CD4-positive, alpha-beta T cell treated with Interleukin-21 for 1 hour (primary cell): ENCODE measurements around the gene PJVK.

Experiments
- DNase-seq: peaks from one replicate; pipeline ENCODE4 v3.0.0-alpha.2; 2020

The PJVK gene

DNA sequence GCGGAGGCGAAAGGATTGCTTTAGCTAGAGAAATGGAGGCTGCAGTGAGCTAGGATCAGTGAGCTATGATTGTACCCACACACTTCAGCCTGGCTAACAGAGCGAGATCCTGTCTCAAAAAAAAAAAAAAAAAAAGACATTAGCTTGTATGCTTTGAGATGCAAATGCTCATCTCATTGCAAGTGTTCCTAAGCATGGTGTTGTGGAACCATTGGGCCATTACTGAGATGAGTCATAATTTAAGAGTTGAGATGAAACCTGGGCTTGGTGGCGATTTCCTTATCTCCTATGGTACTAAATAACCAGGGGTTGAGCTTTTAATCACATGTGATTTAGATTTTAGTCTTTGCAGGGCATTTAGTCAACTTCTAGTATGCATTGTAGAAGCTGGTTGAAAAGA, 31.3 kb downstream of the PJVK start:
- no peak for DNase-seq

DNA sequence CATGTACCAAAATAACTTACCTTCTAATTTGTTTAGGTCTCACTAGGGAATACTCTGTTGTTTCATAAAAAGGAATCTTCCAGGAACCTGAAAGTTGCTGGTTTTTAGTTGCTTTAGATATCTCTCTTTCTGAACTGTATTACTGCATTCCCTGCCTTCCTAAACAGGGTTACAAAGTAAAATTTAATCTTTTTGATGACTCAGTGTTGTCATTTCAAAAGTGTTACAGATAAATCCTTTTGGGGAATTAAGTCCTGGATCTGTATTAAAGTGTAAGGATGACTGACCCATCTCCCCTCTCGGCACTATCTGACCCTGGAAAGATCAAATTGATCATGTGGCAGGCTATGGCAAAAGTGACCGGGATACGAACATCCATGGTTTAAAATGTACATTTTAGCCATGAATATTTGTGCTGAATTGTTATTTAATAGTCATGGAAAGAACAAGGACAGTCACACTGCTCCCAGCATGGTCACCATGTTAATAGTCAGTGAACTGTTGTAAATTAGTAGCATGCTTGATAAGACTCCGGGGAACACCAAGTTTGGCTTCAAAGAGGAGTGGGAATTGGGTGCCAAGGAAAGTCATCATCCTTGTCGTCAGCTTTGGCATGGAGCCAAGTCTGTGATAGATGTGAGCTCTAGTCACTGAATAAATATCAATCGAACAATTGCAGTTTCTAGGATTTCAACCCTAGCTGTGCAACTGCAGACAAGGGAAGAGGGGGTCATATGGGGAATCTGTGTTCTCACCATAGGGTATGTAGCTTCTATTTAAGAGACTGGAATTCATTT, 33.3 kb downstream of the PJVK start:
- DNase-seq, result no peak

DNA sequence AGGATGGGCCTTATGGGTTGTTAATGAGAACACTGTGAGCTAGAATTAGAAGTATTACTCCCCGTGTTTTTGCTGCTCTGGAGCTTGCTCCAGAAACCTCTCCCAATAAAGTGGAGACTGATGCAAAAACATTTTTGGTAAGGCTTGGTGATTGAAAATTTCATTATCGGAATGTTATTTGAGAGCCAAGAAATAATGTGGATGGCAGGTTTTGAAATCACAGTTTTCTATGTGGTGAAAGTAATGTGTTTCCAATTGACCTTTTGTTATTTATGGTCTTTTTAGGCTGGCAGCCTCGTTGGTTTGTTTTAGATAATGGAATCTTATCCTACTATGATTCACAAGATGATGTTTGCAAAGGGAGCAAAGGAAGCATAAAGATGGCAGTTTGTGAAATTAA, 34.2 kb downstream of the PJVK start:
- no peak for DNase-seq

DNA sequence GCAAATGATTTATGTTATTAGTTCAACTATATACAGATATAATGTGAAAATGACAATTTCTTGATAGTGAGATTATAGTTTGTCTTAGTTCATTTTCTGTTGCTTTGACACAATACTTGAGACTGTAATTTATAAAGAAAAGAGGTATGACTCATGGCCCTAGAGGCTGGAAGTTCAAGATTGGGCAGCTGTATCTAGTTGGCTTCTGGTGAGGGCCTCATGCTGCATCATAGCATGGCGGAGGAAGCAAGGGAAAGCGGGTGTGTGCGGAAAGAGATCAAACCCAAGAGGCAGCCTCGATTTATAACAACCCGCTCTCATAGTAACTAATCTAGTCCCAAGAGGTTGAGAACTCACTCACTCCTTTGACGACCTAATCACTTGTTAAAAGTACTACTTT, 40.4 kb downstream of the PJVK start:
- DNase-seq, result no peak

DNA sequence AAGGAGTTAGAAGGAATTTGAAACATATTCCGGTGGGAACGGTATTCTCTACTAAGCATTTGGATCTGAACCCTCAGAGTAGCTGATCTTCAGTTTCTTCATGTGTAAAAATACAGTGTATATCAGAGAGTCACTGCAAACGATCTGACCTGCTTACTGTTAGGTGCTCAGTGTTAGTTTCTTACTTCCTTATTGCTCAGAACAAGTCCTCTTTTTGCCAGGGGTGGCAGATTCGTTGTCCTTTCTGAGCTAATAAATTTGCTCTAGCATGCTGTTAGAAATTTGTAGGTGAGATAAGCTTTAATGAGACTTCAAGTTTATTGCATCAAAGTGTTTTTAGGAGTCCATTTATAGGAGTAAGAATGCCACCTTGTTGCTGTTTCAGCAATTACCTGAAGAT, 44.9 kb downstream of the PJVK start:
- DNase-seq, result no peak

DNA sequence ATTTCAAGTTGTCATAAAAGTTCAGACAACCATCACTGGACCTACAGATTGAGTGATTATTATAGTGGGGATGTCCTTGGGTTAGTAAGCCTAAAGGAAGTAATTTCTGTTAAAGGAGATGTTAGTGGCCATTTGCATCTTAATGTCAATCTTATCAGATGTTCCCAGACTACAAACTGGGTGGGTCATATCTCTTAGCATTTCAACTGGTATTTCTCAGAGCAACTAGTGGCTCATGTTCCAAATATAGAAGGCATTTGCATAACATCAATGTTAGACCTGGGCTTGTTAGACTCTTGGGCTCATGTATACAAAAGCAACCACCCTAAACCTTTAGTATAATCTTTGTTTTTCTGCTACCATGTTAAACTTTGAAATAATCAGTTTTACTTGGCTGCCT, 47.0 kb downstream of the PJVK start:
- DNase-seq, result no peak

DNA sequence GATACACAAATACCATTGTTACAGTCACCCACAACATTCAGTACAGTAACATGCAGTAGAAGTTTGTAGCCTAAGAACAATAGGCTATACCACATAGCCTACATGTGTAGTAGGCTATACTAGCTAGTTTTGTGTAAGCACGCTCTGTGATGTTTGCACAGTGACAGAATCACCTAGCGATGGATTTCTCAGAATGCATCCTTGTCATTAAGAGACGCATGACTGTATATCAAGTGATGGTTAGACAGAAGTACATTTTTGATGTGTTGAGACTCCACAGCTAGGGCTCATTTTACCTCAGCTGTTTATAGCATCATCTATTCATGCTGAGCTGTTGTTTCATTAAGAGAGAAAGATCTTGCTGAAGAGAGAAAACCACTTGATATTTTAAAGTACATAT, 48.5 kb downstream of the PJVK start:
- no peak for DNase-seq

DNA sequence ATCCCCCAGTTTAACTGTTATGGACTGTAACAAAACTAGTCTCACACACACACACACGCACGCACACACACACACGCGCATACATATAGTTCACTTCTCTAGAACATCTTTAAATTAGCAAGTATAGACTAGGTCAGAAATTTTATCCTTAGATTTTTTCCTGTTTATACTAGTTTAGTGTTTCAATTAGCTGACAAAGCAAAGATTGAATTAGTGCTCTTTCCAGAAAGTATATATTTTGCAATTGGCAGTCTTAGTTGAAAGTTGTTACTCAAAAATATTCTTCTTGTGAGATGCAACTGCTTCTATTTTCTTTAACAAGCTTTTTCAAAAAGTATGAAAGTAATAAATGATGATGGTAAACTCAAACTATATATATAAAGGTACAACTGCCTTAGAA, 51.6 kb downstream of the PJVK start:
- DNase-seq, result no peak

DNA sequence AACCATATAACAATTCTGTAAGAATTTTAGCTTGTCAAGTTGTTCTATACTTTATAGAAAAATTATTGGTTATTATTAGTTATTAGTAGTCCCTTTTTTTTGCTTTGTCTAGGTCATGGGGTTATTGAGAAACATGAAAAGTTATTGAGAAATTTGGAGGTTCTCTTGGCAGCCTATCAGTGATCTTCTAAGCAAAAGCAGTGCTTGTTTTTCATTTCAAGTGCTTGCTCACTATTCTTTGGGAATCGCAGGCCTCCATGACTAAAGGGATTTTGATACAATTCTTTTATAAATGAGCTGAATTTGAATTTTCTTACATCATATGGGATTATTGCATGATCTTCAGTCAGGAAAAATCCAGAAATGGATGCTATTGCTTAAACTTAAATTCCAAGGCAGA, 54.9 kb downstream of the PJVK start:
- DNase-seq, result no peak

DNA sequence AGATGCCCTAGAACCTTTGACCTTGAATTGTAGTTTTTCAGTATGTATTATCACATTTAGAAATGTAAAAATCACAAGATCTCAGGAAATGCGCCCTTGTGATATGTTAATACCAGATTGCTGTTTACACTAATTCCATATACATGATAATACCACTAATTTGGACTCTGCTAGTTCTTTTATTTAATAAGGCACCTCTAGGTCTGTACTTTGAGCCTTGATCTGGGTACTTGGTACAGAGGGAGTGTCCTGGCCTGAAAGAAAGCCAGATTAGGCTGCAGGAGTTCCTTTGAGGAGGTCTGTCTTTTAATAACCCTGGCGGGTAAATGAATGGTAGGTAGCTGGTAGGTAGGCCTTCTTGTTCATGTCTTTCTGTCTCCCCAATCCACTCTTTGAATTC, 55.3 kb downstream of the PJVK start:
- DNase-seq, result no peak

DNA sequence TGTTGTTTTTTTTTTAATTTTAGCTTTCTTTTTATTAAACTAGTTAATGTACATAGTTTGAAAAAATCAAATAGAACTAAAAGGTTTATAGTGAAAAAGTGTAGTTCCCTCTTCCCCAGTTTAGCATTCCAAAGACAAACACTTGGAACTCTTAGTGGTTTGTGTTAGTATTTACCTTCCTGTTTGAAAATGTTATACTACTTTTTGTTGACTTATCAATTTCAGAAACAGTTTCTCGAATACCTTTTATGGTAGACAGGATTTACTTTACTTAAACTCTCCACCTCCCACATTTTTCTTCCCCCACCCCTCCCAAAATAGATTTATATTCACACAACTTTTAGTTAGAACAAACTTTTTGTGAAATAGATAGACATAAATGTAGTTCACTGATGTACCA, 55.8 kb downstream of the PJVK start:
- no peak for DNase-seq

DNA sequence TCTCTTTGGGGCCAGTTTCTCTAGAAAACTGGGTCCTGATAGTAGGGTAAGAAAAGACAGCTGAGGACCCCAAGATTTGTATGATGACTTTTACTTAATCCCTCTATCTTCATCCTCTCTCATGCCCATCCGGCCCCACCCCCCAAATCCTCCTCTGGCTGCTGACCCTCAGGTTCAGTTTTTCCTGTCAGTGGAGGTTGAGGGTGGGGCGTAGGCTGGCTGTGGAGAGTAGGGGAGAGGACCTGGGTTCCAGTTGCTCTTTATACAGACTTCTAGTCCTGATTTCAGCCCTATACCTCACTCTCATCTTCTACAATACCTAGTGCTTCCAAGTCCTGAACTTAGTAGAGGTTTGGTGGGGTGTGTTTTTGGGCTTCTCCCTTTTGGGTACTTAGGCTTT, 57.5 kb downstream of the PJVK start:
- no peak for DNase-seq

DNA sequence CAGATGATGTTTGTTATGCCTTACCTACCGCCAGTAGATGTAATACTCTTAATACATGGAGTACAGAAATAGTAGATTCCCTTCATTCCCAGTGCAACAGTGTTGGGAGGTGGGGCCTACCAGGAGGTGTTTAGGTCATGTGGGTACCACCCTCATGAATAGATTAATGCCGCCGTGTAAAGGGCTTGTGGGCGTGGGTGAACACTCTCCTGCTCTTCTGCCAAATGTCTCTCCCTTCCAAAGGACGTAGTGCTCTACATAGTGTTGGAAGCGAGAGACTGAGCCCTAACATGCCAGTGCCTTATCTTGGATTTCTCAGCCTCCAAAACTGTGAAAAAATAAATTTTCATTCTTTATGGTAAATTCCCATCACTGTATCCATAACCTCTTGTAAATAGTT, 59.2 kb downstream of the PJVK start:
- no peak for DNase-seq
